Hematopoietic multipotent progenitor cell treated with erythropoietin and hydrocortisone succinate and interleukin-3 and kit ligand, for 15 days (in vitro differentiated cells): ENCODE measurements around the gene MAP3K9.
"Not testable (repeated sequence)": the region's sequence is repeated elsewhere in the genome, so short reads cannot be mapped to it uniquely, and the experiment has no call there.

ENCODE experiments used
- DNase-seq: peaks from one replicate; pipeline ENCODE4 v3.0.0-alpha.2; 2015; ENCODE audit warnings: low spot score

MAP3K9 gene

DNA sequence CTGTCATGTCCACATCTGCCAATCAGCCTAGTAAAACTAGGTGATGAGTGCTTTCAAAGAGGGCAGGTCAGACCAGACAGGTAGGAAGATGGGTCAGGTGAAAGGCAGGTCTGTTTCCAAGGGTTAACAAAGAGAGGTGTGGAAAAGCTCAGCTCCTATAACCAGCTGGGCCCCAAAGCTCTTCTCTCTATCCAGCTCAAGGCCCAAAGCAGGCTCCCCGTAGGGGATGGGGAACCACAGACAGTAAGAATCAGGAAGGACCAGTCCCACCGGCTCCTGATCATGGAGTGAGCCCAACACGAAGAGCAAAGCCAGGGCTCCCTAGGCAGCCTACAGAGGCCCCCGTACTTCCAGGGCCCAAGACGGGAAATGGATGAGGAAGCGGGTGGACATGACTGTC lies 84.4 kb downstream of the MAP3K9 start:
- no peak for DNase-seq

DNA sequence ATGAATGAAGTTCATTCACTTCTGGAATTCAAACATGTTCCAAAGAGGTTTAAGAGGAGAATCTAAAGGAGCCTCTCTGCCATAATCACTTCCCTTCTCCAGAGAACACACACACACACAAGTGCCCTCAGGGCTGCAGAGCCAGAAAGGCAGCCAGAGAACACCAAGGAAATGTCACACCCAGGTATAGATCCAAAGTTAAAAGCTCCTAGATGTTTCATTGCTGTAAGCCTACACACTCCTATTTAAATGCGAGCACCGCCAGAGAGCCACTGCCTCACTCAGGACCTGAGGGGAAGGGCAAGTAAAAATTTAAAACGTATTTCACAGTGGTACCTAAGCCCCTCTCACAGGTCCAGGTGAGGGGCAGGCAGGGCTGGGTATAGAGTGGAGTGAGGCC lies 85.2 kb downstream of the MAP3K9 start:
- DNase-seq, result no peak

DNA sequence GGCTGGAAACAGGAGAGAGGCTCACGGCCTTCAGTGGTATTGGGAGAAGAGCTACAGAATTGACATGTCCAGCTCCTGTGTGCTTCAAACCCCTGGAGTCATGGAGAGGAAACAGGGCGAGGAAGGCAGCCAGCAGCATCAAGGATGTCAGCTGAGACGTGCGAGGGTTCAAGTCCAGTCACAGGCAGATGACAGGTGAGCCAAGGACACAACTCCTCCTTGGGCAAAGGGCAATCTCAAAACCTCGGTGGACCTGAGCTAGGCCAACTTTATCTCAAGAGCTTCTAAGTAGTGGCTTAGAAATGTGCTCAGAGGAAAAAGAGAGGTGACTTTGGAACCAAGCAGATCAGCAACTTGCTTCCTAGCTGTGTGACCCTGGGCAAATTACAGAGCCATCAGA lies 86.0 kb downstream of the MAP3K9 start:
- no peak for DNase-seq

DNA sequence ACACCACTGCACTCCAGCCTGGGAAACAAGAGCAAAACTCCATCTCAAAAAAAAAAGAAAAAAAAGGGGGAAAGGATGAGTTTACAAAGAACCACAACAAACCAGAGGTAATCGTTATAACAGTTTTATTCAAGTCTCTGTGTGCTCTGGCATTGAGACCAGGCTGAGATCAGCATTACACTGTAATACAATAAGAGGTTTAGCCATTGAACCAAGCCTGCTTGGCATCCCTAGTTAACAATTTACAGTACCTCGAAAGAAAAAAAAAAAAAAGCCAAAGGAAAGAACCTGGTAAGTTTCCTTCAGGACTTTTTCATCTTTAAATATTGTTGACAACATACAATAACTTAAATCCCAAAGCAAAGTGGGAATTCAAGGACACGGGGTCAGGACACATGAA lies 86.9 kb downstream of the MAP3K9 start:
- DNase-seq, result no peak

DNA sequence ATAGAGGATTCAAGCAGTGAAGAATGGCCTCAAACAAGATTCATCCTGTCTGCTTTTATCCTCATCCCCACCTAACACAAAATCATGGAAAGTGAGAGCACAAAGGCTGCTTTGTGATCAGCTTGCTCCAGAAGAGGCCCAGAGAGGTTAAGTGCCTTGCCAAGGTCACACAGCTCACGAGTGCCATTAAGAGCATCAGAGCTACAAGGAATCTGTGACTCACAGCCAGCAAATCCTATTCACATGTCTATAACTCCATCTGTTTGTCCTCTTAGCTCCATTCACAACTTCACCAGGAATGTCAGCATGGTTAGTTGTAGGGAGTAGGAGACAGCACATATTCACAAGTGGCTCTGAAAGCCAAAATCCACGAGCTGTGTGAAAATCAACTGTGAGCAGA lies 87.8 kb downstream of the MAP3K9 start:
- no peak for DNase-seq

DNA sequence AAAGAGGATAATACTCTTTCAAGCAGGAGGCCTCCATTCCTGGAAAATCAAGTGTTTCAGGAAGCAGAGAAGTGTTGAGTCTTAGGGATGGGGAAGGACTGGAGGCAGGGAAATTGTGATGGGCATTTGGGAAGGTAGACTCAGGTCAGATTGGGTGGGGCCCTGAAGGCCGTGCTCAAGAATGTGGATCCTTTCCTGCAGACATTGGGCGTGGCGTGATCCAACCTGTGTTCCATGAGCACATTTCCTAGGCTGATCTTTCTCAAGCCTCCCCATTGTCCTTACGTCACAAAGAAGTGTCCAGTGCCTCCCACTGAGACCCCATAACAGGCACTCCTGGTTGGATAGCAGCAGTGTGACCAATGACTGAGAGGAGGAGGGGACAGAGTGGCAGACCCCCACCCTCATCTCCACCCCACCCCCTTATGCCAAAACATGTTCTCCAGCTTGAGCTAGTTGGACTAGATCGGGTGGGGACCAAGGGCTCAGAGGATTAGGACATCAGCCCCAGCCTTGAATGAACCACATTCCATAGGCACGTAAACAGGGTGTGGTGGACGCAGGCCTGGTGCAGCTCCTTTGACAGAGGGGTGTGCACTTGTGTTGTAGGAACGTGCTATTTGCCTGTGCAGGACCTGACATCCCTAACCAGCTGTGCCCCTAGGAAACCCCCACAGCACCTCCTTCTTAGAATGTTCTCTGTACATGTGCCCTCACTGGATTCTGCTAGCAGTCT lies 90.8 kb downstream of the MAP3K9 start:
- no peak for DNase-seq

DNA sequence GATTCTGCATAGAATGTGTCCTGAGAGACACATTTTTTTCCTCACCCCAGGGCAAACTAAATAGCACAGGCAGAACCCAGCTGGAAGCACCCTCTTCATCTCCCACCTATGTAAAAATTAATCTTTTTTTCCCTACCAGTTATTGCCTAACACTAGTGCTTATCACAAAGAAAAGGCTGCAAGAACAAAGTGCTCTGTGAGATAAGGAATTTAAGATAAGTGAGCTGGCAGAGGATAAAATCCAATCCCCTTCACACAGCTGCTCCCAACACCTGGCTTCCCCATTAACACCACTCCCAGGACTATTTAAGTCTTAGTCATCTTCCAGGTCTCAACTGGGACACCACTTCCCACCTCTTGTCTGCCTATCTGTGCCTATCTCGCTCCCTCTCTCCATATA lies 92.4 kb downstream of the MAP3K9 start:
- DNase-seq, result no peak

DNA sequence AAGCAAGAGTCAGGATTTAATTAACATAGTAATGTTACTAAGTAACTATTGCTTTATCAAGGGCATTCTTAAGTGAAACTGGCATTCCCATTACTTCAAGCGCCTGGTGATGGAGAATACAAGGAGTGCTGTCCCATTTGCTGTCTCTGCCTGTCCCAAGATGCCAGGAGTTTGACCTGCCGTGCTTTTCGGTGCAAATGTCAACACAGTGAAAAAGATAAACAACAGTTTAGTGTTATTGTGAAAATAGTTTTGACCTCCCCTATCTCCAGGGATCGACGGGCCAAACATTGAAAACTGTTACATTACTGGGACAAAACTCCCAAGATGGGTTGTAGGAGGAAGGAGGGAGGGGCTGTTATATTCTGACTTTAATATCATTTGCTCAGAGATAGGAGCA lies 92.8 kb downstream of the MAP3K9 start:
- DNase-seq, result no peak

DNA sequence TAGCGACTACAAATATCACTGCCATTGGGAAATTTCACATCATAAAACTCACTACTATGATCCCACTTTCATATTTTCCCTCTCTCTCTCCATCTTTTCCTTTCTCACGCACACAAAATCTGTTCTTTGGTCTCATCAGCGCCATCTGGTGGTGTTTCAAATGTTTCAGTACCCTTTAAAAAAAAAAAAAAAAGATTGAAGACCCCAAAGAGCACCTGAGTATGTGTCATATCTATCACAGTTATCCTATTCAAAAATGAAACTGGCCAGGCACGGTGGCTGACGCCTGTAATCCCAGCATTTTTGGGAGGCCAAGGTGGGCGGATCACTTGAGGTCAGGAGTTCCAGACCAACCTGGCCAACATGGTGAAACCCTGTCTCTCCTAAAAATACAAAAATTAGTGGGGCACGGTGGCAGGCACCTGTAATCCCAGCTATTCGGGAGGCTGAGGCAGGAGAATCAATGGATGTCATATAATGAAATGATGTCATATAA lies 95.2 kb downstream of the MAP3K9 start:
- DNase-seq, result peak; percentile 39

DNA sequence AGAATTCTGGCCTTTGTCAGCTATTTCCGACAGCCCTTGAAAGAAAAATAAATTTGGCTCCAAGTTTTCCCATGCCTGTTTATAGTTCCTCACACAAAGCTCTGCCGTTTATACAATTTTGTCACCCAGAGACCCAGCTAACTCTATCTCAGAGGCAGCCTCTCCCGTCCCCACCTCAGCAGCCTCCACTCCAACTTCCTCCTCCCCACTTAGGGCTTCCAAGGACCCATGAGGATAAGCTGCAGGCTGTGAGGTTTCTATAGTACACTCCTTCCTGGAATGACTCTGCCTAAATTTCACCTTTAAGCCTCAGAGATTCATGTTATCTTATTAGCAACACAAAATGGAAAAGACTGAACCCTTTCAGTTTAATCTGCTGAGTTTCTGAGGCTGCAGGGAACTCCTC lies 95.8 kb downstream of the MAP3K9 start:
- no peak for DNase-seq

DNA sequence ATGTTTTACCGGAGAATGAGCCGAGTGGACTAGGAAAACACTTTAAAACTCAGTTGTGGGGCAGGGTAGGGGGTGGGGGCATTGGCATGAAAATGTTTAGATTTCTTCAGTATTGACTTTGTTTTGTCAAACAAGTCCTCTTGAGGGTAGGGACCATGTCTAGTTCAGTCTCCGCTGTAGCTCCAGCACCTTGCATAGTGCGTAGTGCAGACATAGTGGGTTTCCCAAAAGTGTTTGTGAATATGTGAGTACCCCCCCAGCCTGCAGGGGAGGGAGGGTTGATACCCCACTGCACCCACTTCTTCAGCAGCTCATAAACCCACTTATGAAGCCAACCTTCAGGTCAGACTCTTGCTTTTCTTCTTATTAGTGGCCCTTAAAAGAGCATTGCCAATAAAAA lies 96.2 kb downstream of the MAP3K9 start:
- no peak for DNase-seq

DNA sequence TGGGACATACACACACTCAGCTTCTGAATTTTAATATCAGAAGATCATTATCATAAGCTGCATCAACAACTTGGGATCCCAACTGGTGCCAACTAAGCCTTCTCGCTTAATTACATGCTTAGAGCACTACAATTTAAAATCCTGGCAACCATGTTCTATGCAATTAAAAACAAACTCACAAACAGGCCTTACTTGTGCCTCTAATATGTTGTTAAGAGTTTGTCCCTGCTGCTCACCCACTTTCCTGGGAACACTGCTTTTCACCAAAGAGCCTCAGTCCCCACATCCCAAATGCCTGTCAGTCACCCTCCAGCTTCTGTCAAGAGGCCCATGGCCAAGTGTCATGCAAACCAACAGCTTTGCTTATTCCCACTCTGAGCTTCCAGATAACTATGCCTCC lies 97.9 kb downstream of the MAP3K9 start:
- DNase-seq, result no peak

DNA sequence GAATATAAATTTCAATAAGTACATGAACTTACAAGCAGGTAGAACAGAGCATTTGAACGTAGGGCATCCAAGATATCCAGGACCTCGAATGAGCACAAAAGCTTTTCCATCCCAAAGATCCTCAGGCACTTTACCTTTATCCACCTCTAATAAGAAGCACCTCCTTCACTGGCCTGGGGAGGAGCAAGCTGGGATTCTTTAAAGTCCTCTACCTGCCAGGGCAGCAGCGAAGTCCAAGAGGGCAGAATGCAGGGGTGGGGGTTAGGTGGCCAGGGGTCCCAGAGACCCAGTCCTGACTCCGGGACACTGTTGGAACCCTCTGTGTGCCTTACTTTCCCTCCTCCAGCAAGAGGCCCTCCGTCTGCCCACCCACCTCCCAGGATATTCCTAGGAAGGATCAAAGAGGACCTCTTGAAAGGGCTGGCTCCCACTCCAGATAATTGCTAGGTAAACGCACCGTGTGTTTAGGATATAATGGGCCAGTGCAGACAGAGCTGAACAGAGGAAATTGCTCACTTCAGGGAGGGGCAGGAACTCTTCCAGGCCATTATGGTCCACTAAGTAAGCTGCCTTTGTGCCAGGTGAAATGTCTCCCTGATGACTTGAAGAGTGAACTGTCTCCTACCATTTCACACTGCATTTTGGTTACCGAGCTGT lies 99.5 kb downstream of the MAP3K9 start:
- DNase-seq, result no peak

DNA sequence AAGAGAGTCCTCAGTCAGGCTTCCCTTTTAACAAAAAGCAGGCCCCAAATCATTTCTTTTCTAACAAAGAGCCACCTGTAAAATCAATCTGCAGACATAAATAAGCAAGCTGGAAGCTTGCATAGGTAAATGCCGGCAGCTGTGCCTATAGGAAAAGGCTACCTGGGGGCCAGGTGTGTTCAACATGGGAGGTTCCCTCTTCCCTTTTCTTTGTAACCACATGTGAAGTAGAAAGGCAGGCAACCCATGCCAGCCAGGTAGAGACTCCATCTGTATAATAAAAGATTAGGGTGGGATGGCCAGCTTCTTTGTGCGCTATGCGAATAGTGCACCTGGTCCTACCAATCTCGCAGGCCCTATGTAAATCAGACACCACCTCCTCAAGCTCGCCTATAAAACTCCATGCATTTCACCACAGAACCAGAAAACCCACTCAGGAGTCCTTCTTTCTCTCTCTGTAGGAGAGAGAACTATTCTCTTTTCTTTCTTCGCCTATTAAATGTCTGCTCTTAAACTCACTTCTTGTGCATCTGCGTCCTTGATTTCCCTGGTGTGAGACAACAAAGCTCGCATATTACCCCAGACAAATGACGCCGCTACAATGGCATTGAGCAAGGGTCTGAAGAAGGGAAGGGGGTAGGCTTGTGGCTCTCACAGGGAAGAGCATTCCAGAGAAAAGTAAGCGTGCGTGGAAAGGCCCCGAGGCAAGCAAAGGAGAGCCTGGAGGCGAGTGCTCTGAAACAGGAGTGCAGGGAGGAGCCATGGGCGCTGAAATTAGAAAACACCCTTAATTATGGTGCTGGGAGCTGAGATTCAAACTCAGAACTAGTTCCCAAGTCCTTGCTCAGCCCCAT lies 100.4 kb downstream of the MAP3K9 start:
- DNase-seq, result no peak

DNA sequence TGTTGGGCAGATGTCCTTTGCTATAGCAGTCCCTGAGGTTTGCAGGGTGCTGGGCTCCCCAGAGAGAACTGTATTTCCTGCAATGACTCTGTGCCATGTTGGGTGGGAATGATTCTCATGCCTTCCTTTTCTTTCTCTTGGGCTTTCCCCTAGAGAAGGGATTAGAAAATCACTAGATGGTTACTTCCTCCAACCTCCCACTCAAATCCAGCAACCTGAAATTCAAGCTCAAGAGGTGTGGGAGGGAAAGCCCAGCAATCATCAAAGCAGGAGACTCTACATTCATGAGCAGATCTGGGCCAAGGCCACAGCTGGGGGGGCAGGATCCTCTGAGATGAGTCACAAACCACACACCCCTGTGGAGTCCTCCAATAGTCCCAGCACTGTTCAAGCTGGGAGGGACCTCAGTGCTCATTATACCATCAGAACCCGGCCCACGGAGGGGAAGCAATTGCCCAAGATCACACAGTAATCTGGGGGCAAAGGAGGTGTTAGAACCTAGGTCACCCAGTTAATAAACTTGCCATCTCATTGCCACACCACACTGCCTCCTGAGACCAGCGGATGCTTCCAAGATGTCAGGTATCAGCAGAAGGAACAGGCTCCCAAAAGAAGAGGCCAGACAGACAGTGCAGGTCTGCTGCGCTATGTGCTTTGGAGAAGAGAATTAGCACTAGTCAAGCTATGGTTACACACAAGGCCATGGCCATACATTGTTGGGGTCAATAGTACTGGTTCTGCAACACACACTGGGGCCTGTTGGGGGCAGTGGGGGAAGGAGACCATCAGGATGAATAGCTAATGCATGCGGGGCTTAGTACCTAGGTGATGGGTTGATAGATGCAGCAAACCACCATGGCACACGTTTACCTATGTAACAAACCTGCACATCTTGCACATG lies 101.9 kb downstream of the MAP3K9 start:
- DNase-seq, result no peak

DNA sequence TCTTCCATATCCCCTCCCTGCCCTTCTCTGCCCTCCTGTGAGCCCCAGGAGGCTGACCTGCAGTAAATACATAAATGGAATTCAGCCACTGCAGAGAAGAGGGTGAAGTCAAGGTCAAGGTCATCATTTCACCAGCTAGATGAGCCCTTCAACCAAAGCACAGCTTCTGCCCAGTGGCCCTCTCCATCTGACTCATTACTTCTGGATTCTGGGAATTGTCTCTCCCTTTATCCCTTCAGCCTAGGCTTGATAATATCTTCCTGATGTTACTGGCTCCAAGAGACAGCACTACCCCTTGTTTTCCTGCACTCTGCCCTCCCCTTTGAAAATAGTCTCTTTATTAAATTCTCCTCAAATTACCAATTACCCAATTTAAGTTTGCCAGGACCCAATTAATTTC lies 103.1 kb downstream of the MAP3K9 start:
- no peak for DNase-seq

DNA sequence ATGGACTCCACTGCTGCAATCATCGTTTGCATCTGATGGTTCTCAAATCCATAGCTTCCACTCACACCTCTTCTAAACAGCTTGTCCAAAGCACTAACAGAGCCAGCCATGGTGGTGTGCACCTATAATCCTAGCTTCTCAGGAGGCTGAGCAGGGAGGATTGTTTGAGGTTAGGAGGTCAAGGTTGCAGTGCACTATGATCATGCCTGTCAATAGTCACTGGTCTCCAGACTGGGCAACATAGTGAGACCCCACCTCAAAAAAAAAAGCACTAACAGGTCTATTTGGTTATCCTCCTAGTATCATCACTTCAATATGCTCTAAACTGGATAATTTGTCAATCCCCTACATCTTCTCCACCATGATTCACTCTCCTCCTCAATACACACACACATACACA lies 104.4 kb downstream of the MAP3K9 start:
- no peak for DNase-seq

DNA sequence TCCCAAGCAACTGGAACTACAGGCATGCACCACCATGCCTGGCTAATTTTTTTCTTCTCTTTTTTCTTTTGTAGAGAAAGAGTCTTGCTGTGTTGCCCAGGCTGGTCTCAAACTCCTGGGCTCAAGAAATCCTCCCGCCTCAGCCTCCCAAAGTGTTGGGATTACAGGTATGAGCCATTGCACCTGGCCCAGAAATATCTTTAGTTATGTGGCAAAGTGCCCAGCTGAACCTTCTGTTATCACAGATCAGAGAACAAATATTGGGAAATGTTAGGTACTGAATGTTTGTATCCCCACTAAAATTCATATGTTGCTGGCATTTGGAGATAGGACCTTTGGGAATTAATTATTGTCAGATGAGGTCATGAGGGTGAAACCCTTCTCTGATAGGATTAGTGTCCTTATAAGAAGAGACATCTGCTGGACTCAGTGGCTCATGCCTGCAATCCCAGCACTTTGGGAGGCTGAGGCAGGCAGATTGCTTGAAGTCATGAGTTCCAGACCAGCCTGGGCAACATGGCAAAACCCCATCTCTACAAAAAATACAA lies 105.6 kb downstream of the MAP3K9 start:
- not testable (repeated sequence) for DNase-seq

DNA sequence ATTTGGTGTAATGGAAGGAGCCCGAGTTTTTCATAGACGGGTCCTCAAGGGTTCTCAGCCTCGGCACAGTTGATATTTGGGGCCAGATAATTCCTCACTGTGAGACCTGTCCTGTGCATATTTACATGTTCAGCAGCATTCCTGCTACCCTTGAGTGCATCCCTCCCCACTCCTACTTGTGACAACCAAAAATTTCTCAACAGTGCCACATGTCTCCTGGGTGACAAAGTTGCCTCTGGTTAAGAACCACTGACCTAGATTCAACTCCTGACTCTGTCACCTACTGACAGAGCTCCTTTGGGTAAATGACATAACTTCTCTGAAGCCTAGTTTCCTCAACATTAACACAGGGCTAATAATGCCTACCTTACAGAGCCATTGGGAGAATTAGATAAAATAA lies 107.2 kb downstream of the MAP3K9 start:
- no peak for DNase-seq

DNA sequence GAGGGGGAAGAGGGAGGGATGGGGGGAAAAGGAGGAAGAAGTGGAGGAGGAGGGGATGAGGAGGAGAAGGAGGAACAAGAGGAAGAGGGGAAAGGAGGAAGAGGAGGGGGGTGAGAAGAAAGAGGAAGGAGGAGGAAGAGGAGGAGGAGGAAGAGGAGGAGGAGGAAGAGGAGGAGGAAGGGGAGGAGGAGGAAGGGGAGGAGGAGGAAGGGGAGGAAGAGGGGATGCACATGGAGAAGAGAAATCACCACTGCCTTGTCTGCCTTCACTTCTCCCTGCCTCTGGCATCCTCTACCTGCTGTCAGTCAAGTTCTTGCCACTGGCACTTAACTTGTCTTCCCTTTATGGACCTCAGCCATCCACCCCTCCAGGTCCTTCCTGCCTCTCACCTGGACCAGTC lies 107.7 kb downstream of the MAP3K9 start:
- no peak for DNase-seq

DNA sequence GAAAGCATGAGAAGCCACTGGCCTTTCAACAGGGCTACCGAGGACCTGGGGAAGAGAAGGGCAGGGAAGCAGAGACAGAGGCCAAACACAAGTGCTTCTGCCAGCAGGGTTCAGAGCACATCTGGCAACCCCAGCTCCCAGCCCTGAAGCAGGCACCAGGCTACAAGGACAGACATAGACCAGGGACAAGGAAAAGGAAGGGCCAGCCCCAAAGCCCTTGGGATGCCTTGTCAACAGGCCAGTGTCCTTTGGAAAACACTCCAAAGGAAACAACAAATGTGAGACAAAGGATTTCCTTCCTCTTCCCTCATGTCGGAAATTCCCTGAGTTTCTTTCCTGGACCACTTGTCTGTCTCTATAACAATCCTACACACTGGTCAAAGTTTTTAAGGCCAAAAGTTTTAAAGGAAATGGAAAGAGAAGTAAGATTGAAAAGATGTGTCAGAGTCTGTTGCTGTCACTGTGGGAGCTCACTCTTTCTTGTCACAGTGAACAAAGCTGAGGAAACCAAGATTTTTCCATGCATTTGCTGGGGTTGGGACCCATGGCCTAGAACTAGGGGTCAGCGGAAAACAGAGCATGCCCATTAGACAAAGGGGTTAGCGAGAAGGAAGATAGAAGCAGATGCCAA lies 108.2 kb downstream of the MAP3K9 start:
- DNase-seq, result no peak
